GM19193 (cell line): ENCODE results near the gene KCNN2.

Source experiments
- POLR2A ChIP-seq: IDR thresholded peaks from 4 replicates; pipeline ENCODE4 v1.6.1; 2011; ENCODE audit not compliant: insufficient read depth, insufficient read length; ENCODE audit errors: extremely low read depth

Gene KCNN2

DNA sequence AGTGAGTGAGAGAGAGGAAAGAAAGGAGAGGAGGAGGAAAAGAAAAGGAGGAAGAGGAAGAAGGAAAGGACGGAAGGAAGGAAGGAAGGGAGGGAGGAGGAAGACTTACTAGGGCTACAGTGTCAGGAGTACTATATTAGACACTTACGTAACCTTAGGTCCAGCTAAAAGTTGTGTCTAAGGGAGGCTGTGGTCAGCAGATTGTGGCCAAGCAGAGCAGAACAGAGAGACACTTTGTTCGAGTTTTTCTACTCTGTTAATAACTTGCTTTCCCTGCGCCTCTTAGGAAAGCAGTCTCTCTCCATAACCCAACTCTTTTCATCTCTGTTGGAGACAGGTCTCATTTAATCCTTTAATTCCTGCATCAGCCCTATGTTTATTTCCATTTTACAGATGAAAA, 138.9 kb downstream of the KCNN2 start:
- TF ChIP-seq POLR2A, result no peak

- no peak for TF ChIP-seq POLR2A
Measured at GRCh38 chr5:114504560-114504959, 142.7 kb downstream of the KCNN2 start.

GRCh38 chr5:114524221-114524620, 162.4 kb downstream of the KCNN2 start:
- no peak for TF ChIP-seq POLR2A

- TF ChIP-seq POLR2A, result no peak
Measured at GRCh38 chr5:114544561-114544960, 182.7 kb downstream of the KCNN2 start.
